ENCODE data around the gene ELF3. TPM values are rescaled to one million over a fixed set of nuclear protein-coding genes. Genes with fewer than 3 reads are reported as not detected.

ELF3 gene
- total and polyA plus RNA-seq, 2 of the 4 experiments (the other 2 are of a cell fraction), result under 0.01 to 0.38 TPM

GRCh38 chr1:201989354-201990128 is 20.8 kb upstream of the ELF3 start (continued):
- TF ChIP-seq ELK1 (IDR thresholded peaks at IDR 0.05; ENCODE audit: borderline replicate concordance, low read depth, low read length), result no peak

- Histone ChIP-seq H3K18ac (ENCODE audit: low read depth, low read length) (no peak overlapping the region), H2BK120ac (ENCODE audit: low read depth, low read length) (no peak overlapping the region), H3K27ac (ENCODE audit: insufficient read depth, low read length) (no peak overlapping the region), H3K4me1 (ENCODE audit: control insufficient read depth, insufficient read depth, low read length) (no peaks in the 10 kb centered on the region), H3K27me3 (ENCODE audit: control insufficient read depth, insufficient read depth, low read length) (no peaks in the 10 kb centered on the region), H2AFZ (replicated peaks; ENCODE audit: low read length, poor library complexity) (no peak overlapping the region), H2BK15ac (ENCODE audit: low read depth, low read length) (no peak overlapping the region), H4K5ac (ENCODE audit: low read depth, low read length) (no peak overlapping the region), H3K9ac (ENCODE audit: low read depth, low read length) (no peak overlapping the region), H3K56ac (ENCODE audit: extremely low read depth, insufficient read depth, low read length) (no peak overlapping the region), H3K23ac (ENCODE audit: low read depth, low read length) (no peak overlapping the region), H2AK9ac (replicated peaks; ENCODE audit: low read depth, low read length, poor library complexity) (no peak overlapping the region), H3K14ac (replicated peaks; ENCODE audit: low read depth, low read length) (no peak overlapping the region), H3K36me3 (ENCODE audit: control insufficient read depth, insufficient read depth, low read length) (peaks cover 42% of the 10 kb centered on the region), H4K8ac (ENCODE audit: low read depth in 2 of 2, low read length in 2 of 2) (no peak overlapping the region), H4K20me1 (ENCODE audit: insufficient read depth, low read length) (no peaks in the 10 kb centered on the region; the same call in 1 of the 2 replicates), H3K4me2 (ENCODE audit: low read depth, low read length) (no peak overlapping the region), H3K4me3 (ENCODE audit: insufficient read depth, low read depth, low read length) (no peak overlapping the region), H3K9me3 (ENCODE audit: control insufficient read depth, insufficient read depth, low read length) (no peaks in the 10 kb centered on the region), H3K4ac (ENCODE audit: low read depth, low read length) (no peak overlapping the region), H2BK20ac (ENCODE audit: low read depth, low read length) (no peak overlapping the region), H2BK5ac (ENCODE audit: low read depth, low read length, poor library complexity, severe bottlenecking) (no peak overlapping the region), H3K9me1 (ENCODE audit: insufficient read depth, low read length) (peaks cover 7% of the 10 kb centered on the region; the same call in 1 of the 2 replicates), H3K79me1 (ENCODE audit: low read depth in 1 of 2, low read length in 2 of 2) (peaks cover 18 to 35% of the 10 kb centered on the region in 2 experiments), H4K91ac (ENCODE audit: insufficient read depth, low read depth, low read length) (no peak overlapping the region), H2AK5ac (ENCODE audit: low read depth, low read length) (no peak overlapping the region)
- no CpG with 5 or more reads among the region's 6 CpGs for WGBS, 2 experiments (ENCODE audit: extremely low coverage in 2 of 2, insufficient read length in 1 of 2)
- intact Hi-C loops (cut with micrococcal nuclease), result no loop called here
- no TSS peak for BruUV-seq (replicated peaks)
- dilution Hi-C loops (cut with HindIII; ENCODE audit: low sequenced_read_pairs, unreplicated experiment), result no loop called here
- in situ Hi-C loops (cut with MboI; ENCODE audit: low sequenced_read_pairs), result no loop called here
- ATAC-seq (ENCODE audit: low read depth) (no peak), DNase-seq (no peak)
- TF ChIP-seq RCOR1 (IDR thresholded peaks at IDR 0.05; ENCODE audit: insufficient replicate concordance, low read length), result no peak
- ChIA-PET CTCF (no interaction called here), POLR2A (ENCODE audit: unreplicated experiment) (no interaction called here)
Measured at GRCh38 chr1:201990427-201990826, 20.0 kb upstream of the ELF3 start.
